Measurements from ENCODE around the gene PIP5K1C.
"Not testable (repeated sequence)": the region's sequence is repeated elsewhere in the genome, so short reads cannot be mapped to it uniquely, and the experiment has no call there.

The PIP5K1C gene

DNA sequence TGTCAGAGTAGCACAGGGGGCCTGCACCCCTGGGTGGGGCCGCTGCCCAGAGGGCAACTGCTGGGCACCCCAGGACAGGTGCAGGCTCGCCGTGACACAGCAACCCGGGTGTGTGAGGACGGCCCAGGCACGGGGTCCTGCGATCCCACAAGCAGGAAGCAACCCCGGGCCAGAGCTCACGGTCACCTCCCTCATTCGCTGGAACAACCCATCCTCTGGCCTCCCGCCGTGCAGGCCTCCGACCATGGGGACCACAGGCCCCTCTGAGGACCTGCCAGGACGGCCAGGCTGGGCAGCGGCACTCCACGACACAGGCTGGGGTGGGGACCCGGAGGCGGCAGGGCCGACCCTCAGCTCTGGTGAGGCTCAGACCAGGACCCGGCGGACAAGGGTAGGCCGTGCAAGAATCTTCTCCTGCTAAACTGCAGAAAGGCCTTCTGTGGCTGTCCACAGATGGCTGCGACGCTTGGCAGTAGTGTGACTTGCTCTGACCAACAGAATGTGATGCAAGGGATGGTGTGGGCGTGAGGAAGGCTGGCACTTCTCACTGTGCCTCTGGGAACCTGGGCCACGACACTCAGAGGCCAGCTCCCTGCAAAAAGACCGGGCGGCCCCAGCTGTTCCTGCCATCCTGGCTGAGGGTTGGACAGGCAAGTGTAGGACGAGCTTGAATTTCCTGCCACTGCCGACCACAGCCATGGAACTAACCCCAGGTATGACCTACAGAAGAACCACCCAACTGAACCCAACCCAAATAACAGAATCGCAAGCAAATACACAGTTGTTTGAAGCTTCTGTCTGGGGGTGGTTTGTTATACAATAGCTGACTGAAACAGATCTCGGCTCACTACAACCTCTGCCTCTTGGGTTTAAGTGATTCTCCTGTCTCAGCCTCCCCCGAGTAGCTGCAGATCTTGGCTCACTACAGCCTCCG lies 26.5 kb downstream of the PIP5K1C start:
- DNase-seq: no peak

DNA sequence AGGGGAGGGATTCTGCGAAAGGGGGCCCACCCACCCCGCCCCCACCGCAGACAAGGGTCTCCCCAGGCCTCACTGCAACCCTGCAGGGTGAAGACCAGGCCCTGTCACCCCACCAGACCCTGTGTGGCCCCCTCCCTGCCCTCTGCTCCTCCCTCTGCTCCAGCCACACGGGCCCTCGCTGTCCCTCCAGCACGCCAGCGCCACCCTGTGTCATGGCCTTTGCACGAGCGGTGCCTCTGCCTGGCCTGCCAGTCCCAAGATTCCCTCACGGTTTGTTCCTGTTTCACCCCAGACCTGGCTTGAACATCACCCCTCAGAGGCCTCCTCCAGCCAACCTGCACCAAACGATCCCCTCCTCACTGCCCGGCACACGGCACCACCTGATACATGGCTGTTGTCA lies 27.3 kb downstream of the PIP5K1C start:
- no peak for DNase-seq

DNA sequence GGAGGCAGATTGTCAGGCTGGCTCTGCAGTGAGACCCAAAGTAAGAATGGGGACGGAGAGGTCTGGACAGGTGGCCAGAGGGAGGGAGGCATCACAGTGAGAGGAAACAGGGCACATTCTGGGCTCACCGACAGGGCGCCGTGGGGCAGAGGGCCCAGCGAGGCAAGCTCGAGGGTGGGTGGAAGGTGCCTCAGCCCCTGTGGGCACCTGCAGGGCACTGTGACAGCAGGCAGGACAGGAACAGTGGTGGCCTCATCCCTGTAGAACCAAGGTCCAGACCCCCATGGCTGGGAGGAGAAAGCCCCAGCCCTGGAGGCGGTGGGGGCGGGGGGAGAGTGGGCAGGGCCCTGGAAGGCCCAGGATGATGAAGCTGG lies 27.7 kb downstream of the PIP5K1C start:
- DNase-seq: no peak

DNA sequence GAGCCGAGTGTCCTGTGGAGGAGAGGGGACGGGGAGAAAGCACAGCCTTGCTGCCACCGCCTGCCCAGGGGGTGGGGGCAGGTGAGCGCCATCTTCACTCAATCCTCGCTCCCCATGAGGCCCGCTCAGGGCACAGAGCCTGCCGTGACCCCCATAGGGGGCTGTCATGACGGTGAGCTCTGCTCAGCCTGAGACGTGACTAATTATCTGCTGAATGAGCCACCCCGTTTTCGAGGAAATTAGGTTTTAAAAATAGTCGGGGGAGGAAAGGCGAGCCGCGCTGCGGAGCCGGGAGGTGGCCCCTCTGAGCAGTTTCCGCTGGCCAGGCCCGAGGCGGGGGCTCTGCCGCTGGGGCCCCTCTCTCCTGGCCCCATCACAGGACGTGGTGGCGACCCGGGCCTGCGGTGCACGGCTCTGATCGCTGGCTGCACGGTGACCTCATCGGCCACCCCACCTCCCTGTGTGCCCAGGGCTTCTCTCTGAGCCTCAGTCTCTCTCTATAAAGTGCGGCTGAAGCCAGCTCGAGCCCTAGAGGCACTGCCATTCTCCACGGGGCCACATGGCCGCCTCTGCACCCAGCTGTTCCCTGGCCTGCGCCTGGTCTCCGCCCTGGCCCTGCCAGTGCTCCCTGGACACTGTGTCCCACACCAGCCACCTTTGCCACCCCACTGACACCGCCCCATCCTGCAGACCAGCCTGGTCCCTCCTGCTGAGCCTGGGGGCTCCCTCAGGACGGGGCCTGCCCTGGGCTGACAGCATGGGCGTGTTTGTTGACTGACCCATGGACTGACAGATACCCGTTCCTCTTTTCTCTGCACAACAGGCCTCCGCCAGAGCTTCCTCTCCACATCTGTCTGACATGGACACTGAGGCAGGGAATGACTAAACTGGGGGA lies 28.3 kb downstream of the PIP5K1C start:
- DNase-seq: peak; percentile 71 to 74

DNA sequence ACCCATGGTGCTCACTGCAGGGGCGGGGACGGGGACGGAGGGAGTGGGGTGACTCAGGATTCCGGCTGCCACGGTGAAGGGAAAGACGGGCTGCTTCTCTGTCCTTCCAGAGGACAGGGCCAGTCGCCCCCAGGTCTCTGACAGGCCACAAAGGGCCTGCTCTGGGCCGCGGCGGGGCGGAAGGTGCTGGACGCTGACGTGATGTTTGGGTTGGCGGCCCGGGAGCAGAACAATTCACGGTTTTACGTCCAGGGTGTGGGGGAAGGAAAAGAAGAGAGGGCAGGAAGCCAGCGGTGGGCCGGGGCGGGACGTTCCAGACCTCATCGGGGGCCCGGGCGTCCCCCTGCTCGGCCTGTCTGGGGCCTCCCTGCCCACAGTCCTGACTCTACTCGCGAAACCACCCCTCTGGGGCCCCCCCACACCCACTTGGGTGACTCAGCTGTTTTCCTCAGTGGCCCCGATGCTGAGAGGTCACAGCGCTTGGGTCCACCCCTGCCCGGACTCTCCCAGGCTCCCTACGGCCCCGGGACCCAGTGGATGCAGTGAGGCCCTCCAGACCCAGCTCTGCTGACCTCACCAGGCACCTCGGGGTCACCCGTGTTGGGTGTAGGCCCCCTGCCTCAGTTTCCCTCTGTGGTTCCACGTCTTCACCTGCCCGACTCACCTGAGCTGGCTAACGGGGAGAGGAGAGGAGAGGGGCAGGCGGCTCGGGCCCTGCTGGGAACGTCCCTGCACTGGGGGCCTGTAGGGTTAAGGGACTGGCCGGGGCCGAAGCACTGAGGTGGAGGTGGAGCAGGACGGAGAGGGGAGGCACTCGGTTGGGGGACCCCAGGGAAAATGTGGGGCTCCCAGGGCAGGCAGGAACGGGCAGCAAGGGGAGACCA lies 29.2 kb downstream of the PIP5K1C start:
- DNase-seq: peak; percentile 74 to 81

DNA sequence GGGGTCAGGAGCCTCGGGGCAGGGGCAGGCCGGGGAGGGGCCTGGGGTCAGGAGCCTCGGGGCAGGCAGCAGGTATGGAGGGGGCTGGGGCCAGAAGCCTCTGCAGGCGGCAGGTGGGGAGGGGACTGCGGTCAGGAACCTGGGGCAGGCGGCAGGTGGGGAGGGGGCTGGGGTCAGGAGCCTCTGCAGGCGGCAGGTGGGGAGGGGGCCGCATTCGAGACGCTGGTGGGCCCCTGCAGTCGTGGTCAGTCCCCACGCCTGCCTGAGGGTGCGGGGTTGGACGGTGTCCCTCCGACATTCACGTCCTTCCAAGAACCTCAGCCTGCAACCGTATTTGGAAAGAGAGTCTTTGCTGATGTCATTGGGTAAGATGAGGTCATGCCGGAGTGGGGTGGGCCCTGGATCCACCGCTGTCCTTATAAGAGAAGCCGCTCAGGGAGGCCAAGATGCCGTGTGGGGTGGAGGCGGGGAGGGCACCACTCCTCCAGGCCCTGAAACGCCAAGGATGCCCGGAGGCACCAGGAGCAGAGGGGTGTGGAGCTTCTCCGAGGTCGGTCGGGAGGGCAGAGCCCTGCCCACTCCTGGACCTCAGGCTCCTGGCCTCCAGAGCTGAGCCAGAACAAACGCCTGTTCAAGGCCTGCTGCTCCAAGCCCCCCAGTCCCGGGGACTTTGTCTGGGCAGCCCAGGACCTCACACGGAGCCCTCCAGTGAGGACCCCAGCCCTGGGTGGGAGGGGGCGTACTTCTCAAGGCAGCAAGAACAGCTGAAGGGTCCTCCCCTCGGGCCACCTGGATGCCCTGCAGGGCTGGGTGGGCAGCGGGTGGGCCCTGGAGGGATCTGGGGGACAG lies 30.1 kb downstream of the PIP5K1C start:
- peak in 1 of 2 experiments; percentile 30 for DNase-seq

DNA sequence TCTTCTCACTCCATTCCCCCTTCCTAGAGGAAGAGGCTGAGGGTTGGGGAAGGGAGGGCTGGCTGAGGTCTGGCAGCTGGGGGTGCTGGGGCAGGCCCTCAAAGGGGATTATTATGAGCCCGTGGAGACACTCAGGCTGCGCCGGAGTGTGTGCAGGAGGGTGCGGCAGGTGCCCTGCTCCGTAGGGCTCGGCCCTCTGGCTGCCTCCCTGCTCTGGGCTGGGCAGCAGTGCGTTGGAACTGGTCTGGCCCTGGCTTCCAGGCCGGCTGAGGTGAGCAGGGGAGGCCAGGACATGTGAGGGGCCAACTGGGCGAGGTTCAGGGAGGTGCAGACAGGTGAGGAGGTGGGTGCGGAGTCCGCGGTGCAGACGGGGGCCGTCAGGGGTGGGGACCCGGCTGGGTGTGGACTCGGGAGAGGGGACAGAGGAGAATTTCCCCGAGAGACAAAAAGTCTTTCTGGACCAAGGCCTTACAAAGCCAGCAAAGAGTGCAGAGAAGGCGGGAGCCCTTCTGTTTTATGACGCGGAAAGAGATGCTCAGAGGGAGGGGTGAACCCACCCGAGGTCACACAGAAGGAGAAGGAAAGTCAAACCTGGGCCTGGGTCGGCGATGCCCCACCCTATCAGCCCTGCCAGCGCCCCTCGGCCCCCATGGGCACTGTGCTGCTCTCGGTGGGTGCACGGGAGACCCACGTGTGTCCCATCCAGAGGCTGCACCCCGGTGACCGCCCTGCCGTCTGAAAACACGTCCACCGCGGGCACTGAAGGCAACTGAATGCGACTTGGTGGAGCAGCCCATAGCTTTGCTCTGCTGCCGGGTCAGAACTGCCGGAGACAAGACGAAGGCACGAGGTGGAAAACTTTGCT lies 31.0 kb downstream of the PIP5K1C start:
- DNase-seq: no peak

DNA sequence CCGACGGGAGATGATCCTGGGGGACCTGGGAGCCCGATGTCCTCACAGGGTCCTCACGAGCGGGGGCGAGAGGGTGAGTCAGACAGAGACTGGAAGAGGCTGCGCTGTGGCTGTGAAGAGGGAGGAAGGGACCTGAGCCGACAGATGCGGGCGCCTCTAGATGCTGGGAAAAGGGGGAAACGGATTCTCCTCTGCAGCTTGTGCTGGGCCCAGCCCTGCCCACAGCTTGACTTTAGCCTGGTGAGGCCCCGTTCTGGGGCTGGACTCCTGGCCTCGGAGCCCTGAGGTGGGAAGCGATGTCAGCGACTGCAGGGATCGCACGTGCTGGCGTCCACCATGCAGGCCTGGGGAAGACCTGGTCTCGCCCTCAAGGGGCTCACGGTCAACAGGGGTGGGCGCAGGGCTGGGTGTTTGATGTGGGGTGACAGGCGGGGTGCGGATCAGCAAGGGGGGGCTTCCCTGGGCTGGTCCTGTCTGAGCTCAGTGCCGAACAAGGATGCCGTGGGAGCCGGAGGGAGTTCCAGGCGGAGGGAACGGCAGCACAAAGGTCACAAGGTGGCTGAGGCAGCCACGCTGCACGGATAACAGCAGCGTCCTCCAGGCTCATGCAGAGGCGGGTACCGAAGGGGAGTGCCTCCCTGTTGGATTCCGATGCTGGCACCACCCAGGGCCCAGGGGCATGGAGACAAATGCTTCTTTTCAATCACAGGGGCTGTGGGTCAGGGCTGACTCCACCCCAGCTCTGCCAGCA lies 31.8 kb downstream of the PIP5K1C start:
- no peak for DNase-seq

DNA sequence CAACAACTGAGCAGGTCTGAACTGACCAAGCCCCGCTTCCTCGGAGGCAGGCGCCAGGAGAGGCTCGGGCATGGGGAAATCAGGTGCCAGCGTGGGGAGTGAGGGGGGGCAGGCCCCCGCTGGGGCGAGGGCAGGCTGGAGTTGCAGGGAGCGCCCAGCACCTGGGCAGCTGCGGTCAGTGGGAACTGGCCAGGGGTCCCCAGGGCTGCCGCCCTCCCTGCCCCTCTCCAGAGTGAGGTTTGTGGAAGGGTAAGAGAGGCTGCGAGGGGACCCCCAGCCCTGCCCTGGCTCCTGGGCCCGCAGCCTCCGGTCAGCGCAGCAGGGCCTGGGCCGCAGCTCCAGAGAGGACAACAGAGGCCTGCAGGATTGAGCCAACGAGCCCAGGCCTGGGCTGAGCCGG lies 32.5 kb downstream of the PIP5K1C start:
- DNase-seq: no peak

DNA sequence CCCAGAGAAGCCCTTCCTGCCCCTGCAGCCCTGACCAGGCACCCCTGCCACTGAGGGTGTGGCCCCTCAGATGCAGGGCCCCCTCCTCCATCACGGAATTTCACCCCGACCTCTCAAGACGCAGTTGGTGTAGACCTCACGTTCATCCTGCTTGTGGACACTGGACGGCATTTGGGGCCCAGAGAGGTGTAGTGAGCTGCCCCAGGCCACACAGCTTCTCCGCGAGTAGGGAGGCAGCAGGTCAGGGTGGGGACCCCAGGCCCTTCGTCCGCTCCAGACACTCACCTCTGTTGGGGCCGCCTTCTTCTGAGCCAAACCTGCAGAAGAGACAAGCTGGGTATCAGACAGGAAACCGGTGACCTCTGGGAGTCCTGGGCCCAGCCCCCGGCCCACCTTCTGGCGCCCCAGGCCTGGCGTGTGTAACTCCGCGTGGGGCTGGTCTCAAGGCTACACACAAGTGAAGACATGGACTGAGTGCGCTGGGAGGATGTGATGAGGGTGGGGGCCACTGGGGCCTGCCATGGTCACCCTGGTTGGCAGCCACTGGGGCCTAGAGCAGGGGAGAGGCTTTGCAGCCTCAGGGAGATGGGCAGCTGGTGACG lies 33.1 kb downstream of the PIP5K1C start:
- no peak for DNase-seq

DNA sequence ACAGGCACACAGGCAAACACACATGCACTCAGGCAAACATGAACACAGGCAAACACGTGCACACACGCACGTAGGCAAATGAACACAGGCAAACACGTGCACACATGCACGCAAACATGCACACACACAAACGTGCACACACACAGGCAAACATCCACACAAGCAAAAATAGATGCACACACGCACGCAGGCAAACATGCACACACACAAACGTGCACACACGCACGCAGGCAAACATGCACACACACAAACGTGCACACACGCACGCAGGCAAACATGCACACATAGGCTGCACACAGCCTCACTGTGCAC lies 33.8 kb downstream of the PIP5K1C start:
- DNase-seq: not testable (repeated sequence)

DNA sequence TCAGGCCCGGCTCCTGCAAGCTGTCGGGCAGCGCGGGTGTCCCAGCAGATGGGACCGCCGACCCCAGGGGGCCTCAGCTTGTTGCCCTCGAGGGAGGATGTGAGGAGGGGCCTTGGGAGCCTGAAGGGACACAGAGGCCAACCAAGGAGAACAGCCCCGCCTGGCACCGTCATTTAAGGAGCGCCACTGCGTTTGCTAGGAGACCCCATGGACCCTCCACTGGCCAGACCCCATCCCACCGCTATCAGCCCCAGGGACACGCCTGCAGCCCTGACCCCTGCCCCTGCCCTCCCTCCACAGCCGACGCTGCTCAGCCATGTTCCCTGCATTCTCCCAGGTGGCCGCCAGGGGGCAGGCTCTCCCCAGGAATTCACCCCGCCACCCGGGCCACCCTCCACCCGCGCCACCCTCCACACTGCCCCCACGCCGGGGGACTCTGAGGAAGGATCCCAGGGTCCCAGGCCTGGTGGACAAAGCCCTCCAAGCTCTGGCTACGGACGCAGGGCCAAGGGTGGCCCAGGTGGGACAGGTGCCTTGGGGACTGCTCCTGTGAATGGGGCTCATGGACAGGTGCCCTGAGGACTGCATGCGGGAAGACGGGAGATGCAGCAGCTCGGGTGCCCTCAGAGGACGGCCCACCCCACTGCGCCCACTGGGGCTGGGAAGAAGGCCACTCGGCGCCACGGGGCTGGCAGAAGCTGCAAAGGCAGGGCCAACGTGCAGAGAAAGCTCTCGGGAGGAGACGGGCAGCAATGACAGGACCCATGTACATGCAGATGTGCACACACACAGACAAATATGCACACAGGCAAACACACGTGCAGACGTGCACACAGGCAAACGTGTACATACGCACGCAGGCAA lies 34.4 kb downstream of the PIP5K1C start:
- peak; percentile 85 to 87 for DNase-seq

DNA sequence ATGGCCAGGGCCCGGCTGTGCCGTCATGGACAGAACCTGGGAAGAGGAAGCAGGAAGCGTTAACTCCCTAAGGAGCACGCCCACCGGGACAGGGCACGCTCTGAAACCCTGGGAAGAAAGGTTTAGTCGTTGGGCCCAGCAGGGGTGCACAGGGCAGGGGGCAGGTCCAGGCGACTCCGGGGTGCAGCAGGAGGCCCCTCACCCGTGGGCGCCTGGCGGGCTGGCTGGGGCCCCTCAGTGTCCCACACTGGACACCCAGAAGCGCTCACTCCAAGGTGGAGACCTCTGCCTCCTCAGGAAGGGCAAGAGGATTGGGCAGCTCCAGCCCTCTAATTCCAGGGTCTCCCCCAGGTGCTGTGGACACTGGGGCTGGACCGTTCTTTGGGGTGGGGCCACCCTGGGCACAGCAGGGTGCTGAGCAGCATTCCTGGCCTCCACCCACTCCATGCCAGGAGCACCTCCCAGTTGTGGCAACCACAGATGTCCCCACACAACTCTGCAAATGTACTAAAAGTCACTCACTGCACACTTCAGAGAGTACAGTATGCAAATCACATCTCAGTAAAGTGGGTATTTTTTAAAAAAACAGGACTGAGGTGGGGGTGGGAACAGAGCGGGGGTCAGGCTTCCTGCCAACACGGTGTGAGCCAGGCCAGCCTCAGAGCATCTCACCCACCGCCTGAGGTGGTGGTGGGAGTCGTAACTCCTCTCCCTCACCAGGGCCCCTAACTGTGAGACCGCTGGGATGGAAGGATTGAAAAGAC lies 35.2 kb downstream of the PIP5K1C start:
- DNase-seq: no peak

DNA sequence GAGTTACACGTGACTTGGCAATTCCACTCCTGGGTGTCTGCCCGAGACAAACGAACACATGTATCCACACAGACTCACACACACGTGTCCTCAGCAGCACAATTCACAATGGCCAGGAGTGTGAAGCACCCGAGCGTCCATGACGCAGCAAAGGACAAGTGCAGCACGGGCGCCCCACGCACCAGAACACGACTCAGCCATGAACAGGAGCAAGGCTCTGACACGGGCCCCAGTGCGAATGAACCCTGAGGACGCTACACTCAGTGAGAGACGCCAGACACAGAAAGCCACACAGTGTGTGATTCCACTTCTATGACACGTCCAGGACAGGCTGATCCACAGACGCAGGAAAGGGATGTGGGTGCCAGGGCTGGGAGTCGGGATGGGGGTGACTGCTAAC lies 36.4 kb downstream of the PIP5K1C start:
- no peak for DNase-seq

DNA sequence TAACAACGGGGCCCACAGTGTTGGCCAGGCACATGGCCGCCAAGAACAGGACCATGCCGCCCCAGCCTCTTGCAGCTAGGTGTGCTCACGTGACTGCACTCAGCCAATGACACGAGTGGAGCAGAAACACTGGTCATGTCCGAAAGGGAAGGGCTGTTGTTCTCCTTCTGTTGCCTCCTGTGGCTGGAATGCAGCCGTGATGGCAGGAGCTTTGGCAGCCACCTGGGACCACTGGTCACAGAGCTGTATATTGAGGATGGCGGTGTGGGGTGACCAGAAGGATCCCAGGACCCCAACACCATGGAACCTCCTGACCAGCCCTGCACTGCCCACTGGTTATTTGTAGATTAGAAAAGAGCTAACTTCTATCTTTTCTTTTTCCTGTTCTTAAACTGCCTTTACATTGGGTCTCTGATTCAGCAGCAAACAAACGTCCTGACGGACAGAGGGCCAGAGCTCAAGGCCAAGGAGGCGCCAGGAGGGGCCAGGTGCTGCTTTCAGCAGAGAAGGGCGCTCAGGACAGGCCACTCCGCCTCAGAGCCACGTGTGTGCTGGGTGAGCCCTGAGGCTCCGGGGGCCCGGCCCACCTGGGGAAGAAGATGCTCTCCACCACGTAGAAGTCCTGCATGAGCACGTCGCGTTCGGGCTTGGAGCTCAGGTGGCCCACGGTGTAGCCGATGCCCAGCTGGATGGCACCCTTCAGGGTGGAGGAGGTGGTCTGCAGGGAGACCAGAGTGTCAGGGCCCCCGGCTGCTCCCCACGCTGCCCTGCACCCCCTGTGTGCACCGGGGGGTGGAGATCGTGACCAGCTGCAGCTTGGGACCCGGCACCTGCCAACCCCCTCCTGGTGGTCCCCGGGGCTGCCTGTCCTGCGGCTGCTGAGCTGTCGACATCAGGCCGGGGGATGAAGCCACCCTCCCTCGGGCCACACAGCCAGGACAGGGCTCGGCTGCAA lies 38.7 kb downstream of the PIP5K1C start:
- no peak for DNase-seq

DNA sequence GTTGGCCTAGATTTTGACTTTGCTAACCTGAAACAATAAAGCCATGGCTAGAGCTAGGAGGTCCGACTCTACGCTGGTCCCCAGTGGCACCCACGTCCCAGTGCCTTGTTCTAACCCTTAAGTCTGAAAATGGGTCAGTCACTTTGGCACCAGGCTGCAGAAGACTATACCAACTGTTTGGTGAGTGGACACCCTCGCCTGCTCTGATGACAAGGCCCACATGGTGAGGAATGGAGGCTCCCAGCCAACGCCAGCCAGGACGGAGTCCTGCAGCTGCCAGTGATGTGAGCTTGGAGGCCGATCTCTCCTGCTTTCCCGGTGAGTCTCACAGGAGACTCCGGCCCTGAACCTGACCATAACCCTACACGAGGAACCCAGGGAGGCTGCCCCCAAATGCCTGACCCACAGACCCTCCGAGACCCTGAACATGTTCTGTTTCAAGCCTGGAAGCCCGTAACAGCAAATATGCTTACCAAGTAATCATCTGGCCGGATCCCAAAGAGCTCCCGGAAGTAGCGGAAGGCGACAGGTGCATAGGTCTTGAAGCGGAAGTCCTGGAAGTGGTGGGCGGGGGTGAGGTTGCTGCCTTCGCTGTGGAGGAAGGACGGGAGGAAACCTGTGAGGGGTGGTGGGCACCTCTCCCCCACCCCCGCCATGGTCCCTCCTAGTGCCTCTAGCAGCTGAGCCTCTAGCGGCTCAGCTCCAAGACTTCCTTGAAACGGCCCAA lies 39.6 kb downstream of the PIP5K1C start:
- no peak for DNase-seq

All from activated T-cell treated with anti-CD3 and anti-CD28 coated beads, Interleukin-2, amount 50 U/mL, for 48 hours (primary cell).